GM18868 (cell line): Measurements from ENCODE around the gene STK32A.

Experiments used
- ATAC-seq: cut with Tn5 transposase; IDR thresholded peaks from one replicate; pipeline ENCODE4 v1.9.1; 2021; ENCODE audit warnings: mild to moderate bottlenecking, moderate library complexity; ENCODE audit not compliant: unreplicated experiment

The STK32A gene

GRCh38 chr5:147248561-147248960 lies 13.7 kb downstream of the STK32A start:
- no peak for ATAC-seq

- no peak for ATAC-seq
Observed at GRCh38 chr5:147259837-147260236, 25.0 kb downstream of the STK32A start.

- no peak for ATAC-seq
Observed at GRCh38 chr5:147267082-147267832, 32.4 kb downstream of the STK32A start.

GRCh38 chr5:147276497-147276896 lies 41.7 kb downstream of the STK32A start:
- no peak for ATAC-seq

- no peak for ATAC-seq
Observed at GRCh38 chr5:147286296-147286695, 51.5 kb downstream of the STK32A start.

GRCh38 chr5:147287110-147287509 lies 52.3 kb downstream of the STK32A start:
- no peak for ATAC-seq

- no peak for ATAC-seq
Observed at GRCh38 chr5:147290261-147290660, 55.4 kb downstream of the STK32A start.

- no peak for ATAC-seq
Observed at GRCh38 chr5:147303251-147303650, 68.4 kb downstream of the STK32A start.

GRCh38 chr5:147303976-147304375 lies 69.2 kb downstream of the STK32A start:
- ATAC-seq: no peak

- no peak for ATAC-seq
Observed at GRCh38 chr5:147305147-147305546, 70.3 kb downstream of the STK32A start.

GRCh38 chr5:147306351-147306750 lies 71.5 kb downstream of the STK32A start:
- ATAC-seq: no peak

- no peak for ATAC-seq
Observed at GRCh38 chr5:147307170-147307569, 72.3 kb downstream of the STK32A start.

- no peak for ATAC-seq
Observed at GRCh38 chr5:147309621-147310020, 74.8 kb downstream of the STK32A start.

GRCh38 chr5:147310059-147310704 lies 75.4 kb downstream of the STK32A start:
- ATAC-seq: no peak

- no peak for ATAC-seq
Observed at GRCh38 chr5:147317978-147318684, 83.3 kb downstream of the STK32A start.

- no peak for ATAC-seq
Observed at GRCh38 chr5:147321569-147321968, 86.7 kb downstream of the STK32A start.

GRCh38 chr5:147327421-147327820 lies 92.6 kb downstream of the STK32A start:
- ATAC-seq: no peak

GRCh38 chr5:147327905-147328304 lies 93.1 kb downstream of the STK32A start:
- no peak for ATAC-seq

GRCh38 chr5:147332658-147333057 lies 97.8 kb downstream of the STK32A start:
- ATAC-seq: no peak

- ATAC-seq: no peak
Observed at GRCh38 chr5:147336876-147337275, 102.0 kb downstream of the STK32A start.

GRCh38 chr5:147339313-147339712 lies 104.5 kb downstream of the STK32A start:
- peak; percentile 9 for ATAC-seq

GRCh38 chr5:147340941-147341340 lies 106.1 kb downstream of the STK32A start:
- no peak for ATAC-seq
